Activated CD8-positive, alpha-beta memory T cell treated with anti-CD3 and anti-CD28 coated beads for 1 hour (primary cell): ENCODE data around the gene NOXA1.

ENCODE experiments used
- DNase-seq, 2 donors: peaks; one replicate each; pipeline ENCODE4 v3.0.0-alpha.2; 2020; ENCODE audit warnings: low read depth in 1 of 2; ENCODE audit errors: extremely low read depth in 1 of 2

The NOXA1 gene

GRCh38 chr9:137423514-137424291 is 510 bp downstream of the NOXA1 start:
- DNase-seq: no peak

GRCh38 chr9:137426018-137426681 is 3.0 kb downstream of the NOXA1 start:
- DNase-seq: no peak

- no peak for DNase-seq
These were observed 4.5 kb downstream of the NOXA1 start for GRCh38 chr9:137427454-137428310.

GRCh38 chr9:137428311-137428630 is 5.1 kb downstream of the NOXA1 start:
- DNase-seq: no peak

GRCh38 chr9:137428841-137429545 is 5.8 kb downstream of the NOXA1 start:
- DNase-seq: no peak

DNA sequence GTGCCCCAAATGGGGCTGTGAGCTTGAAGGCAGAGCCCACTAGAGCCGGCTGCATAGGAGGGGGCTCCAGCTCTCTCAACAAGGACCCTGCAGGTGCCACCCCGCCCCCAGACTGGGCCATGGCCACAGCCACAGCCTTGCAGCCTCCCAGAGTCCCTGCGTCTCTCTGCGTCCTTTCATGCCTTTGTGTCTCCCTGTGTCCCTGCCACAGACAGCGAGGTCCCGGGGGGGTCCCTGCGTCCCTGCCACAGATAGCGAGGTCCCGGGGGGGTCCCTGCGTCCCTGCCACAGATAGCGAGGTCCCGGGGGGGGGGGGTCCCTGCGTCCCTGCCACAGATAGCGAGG is 6.3 kb downstream of the NOXA1 start:
- no peak for DNase-seq

DNA sequence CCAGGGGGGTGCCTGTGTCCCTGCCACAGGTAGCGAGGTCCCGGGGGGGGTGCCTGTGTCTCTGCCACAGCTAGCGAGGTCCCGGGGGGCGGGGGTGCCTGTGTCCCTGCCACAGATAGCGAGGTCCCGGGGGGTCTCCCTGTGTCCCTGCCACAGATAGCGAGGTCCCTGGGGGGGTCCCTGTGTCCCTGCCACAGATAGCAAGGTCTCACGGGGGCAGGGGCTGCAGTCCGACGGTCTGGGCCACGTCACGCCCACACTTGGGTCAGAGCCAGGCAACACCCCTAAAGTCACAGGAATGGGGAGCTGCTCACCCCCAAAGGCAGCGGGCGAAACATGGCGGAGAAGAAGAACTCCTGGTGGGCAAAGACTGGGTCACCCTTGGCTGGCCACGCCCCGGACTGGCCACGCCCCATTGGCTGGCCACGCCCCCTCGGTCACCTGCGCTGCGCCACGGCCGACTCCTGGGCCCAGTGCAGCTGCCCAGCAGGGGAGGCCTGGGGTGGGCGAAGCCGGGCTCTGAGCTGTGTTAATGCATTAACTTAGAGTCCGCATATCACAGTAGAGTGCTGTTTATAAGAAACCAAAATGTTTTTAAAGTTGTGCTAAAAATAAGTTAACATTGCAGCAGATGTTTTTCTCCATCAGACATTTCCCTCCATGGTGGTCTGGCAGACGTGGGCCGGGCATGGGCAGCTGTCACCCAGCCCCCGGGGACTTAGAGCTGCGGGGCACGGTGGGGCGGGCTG is 7.0 kb downstream of the NOXA1 start:
- DNase-seq: no peak

DNA sequence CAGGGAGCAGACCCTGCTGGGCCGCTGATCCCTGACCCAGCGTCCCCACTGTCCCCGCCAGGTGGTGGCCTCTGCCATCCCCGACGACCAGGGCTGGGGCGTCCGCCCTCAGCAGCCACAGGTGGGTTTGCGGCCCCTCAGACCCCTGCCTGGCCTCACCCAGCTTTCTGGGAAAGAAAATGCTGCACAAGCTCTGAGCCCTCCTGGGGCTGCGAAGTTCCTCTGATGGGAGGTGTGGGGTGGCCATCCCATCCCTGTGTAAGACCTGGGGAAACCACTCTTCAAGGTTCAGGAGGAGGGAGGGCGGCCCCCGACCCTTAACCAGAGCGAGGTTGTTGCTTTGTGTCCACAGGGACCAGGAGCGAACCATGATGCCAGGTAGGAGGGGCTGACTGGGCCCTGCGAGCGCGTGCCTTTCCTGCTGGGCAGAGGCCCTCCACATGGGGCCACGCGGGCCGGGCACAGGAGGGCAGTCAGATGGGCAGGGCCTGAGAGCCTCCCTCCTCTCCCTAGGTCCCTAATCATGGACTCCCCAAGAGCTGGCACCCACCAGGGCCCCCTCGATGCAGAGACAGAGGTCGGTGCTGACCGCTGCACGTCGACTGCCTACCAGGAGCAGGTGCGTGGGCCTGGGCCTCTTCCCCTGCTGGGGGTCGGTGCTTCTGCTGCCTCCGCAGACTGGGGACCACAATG is 7.7 kb downstream of the NOXA1 start:
- no peak for DNase-seq

GRCh38 chr9:137431416-137431931 is 8.3 kb downstream of the NOXA1 start:
- DNase-seq: no peak

DNA sequence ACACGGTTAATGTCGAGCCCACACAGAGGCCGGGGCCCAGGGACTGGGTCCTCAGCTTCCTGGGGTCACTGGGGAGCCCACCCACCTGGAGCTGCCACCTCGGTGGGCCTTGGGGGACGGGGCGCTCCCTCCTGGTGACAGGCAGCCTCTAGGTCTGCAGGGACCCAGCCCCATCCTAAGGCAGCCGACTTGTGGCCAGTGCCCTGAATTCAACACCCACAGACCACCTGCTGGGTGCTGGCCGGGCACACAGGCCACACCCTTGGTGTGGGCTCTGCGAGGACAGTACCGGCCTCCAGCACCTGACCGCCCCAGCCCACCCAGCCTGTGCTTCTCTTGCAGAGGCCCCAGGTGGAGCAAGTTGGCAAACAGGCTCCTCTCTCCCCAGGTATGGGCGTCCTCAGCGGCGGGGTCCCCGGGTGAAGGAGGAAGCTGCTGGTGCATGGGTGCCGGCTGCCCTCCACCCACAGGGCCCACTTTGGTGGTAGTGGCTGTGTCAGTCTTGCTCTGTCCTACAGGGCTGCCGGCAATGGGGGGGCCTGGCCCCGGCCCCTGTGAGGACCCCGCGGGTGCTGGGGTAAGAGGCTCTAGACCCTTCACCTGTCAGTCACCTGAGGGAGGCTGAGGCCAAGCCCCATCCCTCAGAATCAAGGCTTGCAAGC is 9.6 kb downstream of the NOXA1 start:
- DNase-seq: no peak

- no peak for DNase-seq
These were observed 10.2 kb downstream of the NOXA1 start for GRCh38 chr9:137433349-137433915.

DNA sequence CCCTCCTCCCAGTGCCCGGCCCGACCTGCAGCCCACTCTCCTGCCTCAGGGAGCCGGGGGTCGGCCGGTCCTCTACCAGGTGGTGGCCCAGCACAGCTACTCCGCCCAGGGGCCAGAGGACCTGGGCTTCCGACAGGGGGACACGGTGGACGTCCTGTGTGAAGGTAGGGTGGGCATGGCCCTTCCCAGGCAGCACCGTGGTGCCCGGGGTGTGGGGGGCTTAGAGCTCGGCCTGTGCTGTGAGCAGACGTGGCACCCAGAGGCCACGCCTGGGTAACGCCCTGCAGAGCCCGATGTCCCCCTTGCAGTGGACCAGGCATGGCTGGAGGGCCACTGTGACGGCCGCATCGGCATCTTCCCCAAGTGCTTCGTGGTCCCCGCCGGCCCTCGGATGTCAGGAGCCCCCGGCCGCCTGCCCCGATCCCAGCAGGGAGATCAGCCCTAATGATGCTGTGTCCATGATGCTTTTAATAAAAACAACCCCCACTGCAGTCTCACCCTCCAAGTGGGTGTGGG is 10.8 kb downstream of the NOXA1 start:
- DNase-seq: no peak

DNA sequence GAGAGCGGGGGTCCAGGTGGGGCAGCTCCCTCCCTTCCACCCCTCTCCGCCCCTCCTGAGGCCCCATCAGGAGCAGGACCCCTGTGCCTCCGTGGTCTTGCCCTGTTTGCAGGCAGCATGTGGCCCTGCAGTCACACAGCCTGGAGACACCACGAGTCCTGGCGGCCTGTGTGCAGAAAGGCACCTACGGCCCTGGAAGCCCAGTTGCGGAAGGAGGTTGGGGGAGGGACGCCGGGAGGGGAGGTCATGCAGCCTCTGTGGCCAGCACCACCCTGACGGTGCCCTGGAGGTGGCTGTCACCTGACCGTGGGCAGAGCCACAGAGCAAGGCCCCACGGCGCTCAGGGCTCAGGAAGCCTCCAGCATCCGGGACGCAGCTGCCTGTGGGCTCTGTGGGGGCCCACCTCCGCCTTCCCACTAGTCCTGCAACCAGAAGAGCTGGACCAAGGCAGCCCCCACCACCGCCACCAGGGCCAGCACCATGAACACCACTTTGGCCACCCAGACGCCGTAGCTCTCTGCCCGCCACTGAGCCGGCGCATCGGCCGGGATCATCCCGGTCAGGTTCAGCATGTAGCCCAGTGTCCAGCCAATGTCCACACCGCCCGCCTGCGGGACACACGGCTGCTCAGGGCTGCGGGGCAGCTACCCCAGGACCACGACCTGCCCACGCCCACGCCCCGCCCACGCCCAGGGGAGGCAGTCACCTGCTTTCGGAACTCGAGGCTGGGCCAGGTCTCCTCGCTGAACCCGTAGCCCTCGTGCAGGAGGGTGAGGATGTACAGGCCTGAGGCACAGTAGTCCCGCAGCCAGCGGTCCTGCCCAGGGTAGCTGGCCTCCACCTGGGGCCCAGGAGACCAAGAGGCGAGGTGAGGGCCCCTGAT is 11.5 kb downstream of the NOXA1 start:
- DNase-seq: no peak

DNA sequence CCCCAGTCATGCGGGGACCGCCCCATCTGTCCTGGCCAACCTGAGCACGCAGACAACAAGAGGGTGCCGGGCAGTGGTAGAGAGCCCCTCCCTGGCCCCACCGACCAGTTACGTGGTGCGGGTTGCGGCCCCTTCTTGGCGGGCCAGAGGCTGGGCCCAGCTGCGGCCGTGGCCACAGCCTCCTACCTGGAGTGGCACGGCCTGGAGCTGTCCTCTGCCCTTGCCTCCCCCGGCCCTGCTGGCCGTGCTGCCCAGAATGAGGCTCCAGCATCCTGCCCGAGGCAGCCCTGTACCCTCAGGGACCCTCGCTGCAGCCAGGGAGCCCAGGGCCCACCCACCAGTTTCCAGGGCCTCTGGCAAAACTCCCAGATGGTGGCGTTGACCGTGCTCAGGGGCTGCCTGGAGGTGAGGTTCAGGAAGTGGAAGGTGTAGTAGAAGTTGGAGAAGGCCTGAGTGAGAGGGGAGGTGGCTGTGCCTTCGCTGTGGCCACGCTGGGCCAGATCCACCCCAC is 12.2 kb downstream of the NOXA1 start:
- DNase-seq: no peak

DNA sequence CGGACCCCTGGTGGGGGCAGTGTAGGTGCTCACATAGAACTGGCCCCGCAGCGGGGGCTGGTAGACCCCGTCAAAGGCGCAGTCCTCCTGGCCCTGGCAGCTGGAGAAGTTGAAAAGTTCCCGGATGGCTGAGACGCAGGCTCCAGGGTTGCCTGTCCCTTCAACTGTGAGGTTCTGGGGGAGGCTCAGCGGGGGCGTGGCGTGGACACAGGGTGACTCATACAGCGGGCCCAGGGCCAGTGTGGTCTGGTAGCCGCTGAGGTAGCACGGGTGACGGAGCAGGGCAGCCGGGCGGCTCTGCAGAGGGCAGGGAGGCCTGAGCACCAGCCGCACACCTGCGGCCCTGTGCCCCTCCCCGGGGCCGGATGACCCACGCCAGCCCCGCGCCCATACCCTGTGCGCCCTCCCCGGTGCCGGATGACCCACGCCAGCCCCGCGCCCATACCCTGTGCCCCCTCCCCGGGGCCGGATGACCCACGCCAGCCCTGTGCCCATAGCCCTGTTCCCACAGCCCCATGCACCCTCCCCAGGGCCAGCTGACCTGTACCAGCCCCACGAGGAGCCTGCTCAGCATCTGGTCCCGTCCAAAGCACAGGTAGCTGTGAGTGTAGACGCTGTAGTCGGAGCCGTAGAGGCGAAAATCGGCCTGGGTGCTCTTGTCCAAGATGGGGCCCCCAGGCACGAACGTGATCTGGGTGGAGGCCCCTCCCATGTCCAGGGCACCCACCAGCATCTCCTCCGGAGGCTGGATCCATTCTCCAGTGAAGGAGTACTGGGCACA is 13.0 kb downstream of the NOXA1 start:
- no peak for DNase-seq

DNA sequence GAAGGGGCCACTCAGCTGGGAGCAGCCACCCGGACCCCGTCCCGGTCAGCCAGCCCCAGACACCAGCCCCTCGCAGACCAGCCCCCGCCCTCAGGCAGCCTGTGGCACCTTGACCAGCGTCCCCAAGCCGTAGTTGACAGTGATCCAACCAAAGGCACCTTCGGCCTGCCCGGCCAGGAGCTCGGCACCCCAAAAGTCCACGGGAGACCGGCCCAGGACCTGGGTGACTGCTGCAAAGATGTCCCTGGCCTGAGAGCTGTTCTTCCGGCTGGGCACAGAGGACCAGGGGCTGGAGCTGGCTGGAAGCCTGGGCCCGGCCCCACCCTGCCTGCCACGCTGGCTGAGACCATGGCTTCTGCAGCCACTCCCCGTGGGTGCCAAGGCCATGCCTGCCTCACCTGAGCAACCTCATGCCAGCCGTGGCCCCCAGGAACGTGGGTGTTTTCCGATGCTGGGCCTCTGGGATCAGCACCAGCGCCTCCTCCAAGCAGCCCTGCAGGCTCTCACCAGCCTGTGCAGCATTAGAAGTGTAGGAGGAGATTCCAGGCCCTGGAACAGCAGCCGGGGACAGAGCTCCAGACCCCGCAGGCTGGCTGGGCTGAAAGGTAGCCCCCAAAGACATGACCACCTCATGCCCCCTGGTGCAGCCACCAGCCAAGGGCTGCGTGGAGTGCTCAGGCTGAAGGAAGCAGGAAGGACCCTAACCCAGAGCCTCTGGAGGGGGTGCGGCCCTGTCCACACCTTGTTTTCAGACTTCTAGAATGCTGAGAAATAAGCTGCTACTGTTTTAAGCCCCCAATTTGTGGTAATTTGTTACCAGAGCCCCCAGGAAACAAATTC is 13.8 kb downstream of the NOXA1 start:
- no peak for DNase-seq
